ENCODE data around the gene PARD3. TPM values are rescaled to one million over a fixed set of nuclear protein-coding genes. Genes with fewer than 3 reads are reported as not detected.

The PARD3 gene
- total RNA-seq, 1 donor from 2014 or later = 37.2 TPM

DNA sequence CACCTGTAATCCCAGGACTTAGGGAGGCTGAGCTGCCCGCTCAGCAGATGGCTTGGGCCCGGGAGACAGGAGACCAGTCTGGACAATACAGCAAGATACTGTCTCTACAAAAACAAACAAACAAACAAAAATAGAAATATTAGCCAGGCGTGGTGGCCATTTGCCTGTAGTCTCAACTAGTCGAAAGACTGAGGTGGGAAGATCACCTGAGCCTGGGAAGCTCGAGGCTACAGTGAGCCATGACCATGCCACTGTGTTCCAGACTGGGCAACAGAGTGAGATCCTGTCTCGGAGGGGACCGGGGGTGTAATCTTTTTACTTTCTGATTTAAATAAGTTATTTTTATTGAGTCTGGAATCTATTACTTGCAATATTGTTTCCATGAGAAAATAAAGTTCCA is 274.6 kb downstream of the PARD3 start:
- H3K36me3 Mint-ChIP-seq (ENCODE audit: unreplicated experiment) = peaks cover 3% of the 10 kb centered on the region
- TF ChIP-seq, protein P1, sequence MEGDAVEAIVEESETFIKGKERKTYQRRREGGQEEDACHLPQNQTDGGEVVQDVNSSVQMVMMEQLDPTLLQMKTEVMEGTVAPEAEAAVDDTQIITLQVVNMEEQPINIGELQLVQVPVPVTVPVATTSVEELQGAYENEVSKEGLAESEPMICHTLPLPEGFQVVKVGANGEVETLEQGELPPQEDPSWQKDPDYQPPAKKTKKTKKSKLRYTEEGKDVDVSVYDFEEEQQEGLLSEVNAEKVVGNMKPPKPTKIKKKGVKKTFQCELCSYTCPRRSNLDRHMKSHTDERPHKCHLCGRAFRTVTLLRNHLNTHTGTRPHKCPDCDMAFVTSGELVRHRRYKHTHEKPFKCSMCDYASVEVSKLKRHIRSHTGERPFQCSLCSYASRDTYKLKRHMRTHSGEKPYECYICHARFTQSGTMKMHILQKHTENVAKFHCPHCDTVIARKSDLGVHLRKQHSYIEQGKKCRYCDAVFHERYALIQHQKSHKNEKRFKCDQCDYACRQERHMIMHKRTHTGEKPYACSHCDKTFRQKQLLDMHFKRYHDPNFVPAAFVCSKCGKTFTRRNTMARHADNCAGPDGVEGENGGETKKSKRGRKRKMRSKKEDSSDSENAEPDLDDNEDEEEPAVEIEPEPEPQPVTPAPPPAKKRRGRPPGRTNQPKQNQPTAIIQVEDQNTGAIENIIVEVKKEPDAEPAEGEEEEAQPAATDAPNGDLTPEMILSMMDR (IDR thresholded peaks at IDR 0.05) = no peak
- DNase-seq (ENCODE audit: extremely low spot score, unreplicated experiment) = no peak
- H3K27me3 Mint-ChIP-seq (ENCODE audit: unreplicated experiment) = no peaks in the 10 kb centered on the region
- no peak overlapping the region for H3K4me3 Mint-ChIP-seq (ENCODE audit: unreplicated experiment)
- peaks cover 18% of the 10 kb centered on the region for H3K4me1 Mint-ChIP-seq (ENCODE audit: unreplicated experiment)
- H3K27ac Mint-ChIP-seq (ENCODE audit: unreplicated experiment) = no peak overlapping the region
- no peaks in the 10 kb centered on the region for H3K9me3 Mint-ChIP-seq (ENCODE audit: unreplicated experiment)

DNA sequence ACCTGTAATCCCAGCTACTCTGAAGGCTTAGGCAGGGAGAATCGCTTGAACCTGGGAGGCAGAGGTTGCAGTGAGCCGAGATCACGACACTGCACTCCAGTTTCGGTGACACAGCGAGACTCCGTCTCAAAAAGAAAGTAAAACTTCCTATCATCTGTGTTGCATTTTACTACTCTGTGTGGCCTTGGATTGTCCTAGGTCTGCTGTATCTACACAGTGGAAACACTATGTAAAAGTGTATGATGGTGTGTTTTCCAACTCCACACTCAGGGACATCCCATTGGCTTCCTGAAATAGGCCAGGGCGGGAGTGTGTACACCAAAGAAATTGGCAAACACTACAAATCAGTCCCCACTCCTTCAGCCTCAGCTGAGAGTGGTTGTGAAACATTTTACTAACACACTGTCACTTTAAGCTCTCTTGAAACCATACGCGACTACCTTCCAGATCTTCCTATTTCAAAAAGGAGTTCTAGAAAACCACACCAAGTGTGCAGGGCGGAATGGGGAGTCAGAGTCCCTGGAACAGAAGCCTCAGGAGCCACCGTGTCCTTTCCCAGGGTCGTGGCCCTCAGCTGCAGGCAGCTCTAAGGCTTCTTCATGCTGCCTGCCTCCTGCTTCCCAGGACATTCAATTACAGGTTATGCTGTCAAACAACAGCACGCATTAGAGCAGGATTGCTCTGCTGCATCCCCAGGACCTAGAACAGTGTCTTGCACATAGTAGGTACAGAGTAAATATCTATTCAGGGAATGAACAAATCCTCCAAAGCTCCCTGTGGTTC is 275.4 kb downstream of the PARD3 start:
- no peak for DNase-seq (ENCODE audit: extremely low spot score, unreplicated experiment)
- H3K9me3 Mint-ChIP-seq (ENCODE audit: unreplicated experiment) = no peaks in the 10 kb centered on the region
- peaks cover 21% of the 10 kb centered on the region for H3K4me1 Mint-ChIP-seq (ENCODE audit: unreplicated experiment)
- no peak overlapping the region for H3K27ac Mint-ChIP-seq (ENCODE audit: unreplicated experiment)
- H3K27me3 Mint-ChIP-seq (ENCODE audit: unreplicated experiment) = no peaks in the 10 kb centered on the region
- H3K4me3 Mint-ChIP-seq (ENCODE audit: unreplicated experiment) = no peak overlapping the region
- TF ChIP-seq, protein P1 (IDR thresholded peaks at IDR 0.05) = no peak
- peaks cover 3% of the 10 kb centered on the region for H3K36me3 Mint-ChIP-seq (ENCODE audit: unreplicated experiment)

DNA sequence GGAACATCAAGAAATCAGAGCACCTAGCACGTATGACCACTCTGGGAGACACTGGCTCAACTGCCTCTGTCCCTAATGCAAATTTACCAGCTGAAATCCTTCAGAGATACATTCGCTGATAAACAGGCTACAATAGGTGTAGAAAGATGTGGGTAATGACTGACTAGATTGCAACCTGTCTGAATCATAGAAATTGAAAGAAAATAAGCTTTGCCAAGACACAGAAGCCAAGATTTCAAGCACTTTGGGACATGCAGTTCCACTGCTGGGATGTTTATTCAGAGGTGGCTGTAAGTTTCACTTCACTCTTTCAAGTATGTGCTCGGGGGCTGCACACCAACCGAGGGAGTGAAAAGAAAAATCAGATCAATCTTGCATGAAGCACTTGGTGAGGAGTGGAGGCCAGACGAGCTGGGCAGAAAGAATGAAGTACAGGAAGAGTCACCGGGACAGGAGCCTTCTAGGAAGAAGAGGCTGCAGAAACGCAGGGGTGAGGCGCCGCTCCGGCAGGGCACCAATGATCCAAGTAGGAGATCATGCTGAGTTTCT is 276.7 kb downstream of the PARD3 start:
- Mint-ChIP-seq H3K27me3 (ENCODE audit: unreplicated experiment) (no peaks in the 10 kb centered on the region), H3K4me1 (ENCODE audit: unreplicated experiment) (peaks cover 21% of the 10 kb centered on the region), H3K9me3 (ENCODE audit: unreplicated experiment) (peaks cover 5% of the 10 kb centered on the region), H3K4me3 (ENCODE audit: unreplicated experiment) (no peak overlapping the region), H3K36me3 (ENCODE audit: unreplicated experiment) (peaks cover 3% of the 10 kb centered on the region), H3K27ac (ENCODE audit: unreplicated experiment) (no peak overlapping the region)
- DNase-seq (ENCODE audit: extremely low spot score, unreplicated experiment) = no peak
- TF ChIP-seq, protein P1 (IDR thresholded peaks at IDR 0.05) = no peak

DNA sequence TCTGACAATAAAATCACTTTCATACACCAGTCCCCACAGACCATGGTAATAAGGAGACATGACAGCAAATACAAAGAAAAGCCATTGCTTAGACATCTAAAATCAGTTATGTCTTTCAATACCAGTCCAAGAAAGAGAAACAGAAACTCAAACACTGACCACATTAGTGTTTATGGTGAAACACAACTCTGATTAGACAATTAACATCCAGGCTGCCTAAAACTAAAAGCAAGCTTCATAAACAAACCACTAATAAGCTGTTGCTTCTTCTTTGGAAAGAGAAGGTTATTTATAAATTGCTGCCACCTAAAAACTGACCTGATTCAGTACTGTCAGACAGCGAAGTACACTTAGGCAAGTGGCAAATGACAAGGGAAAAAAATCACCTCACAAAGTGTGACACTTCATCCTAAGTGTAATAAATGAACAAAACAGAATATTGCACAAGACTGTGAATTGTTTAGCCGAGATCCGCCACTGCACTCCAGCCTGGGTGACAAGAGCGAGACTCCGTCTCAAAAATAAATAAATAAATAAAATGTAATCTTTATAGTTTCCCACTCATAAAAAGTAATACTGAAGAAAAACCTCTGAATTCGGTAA is 277.4 kb downstream of the PARD3 start:
- Mint-ChIP-seq H3K4me3 (ENCODE audit: unreplicated experiment) (no peak overlapping the region), H3K27me3 (ENCODE audit: unreplicated experiment) (no peaks in the 10 kb centered on the region), H3K4me1 (ENCODE audit: unreplicated experiment) (peaks cover 21% of the 10 kb centered on the region), H3K36me3 (ENCODE audit: unreplicated experiment) (peaks cover 3% of the 10 kb centered on the region), H3K27ac (ENCODE audit: unreplicated experiment) (no peak overlapping the region), H3K9me3 (ENCODE audit: unreplicated experiment) (peaks cover 9% of the 10 kb centered on the region)
- TF ChIP-seq, protein P1 (IDR thresholded peaks at IDR 0.05) = no peak
- no peak for DNase-seq (ENCODE audit: extremely low spot score, unreplicated experiment)

DNA sequence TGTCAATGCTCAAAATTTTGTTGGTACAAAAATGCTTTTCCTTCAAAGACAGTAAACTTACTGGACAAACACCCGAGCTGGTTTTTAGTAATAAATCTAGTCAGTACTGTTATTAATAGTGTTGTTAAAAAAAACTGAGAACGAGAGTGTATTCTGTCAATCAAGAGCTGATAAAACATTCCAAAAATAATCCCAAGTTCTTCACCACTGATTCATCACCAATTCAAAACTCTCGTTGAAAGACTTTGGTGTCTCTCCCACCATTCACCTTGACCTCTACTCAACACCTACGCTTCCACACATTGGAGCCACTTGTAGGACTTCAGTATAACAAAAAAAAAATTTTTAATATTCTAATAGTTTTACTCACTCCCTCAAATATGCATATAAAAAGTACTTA is 279.2 kb downstream of the PARD3 start:
- TF ChIP-seq, protein P1 (IDR thresholded peaks at IDR 0.05) = no peak
- H3K27me3 Mint-ChIP-seq (ENCODE audit: unreplicated experiment) = no peaks in the 10 kb centered on the region
- H3K4me1 Mint-ChIP-seq (ENCODE audit: unreplicated experiment) = peaks cover 21% of the 10 kb centered on the region
- peaks cover 26% of the 10 kb centered on the region for H3K9me3 Mint-ChIP-seq (ENCODE audit: unreplicated experiment)
- H3K27ac Mint-ChIP-seq (ENCODE audit: unreplicated experiment) = no peak overlapping the region
- peaks cover 11% of the 10 kb centered on the region for H3K36me3 Mint-ChIP-seq (ENCODE audit: unreplicated experiment)
- H3K4me3 Mint-ChIP-seq (ENCODE audit: unreplicated experiment) = no peak overlapping the region
- no peak for DNase-seq (ENCODE audit: extremely low spot score, unreplicated experiment)
